ENCODE measurements around the gene DESI1.

DESI1 gene

DNA sequence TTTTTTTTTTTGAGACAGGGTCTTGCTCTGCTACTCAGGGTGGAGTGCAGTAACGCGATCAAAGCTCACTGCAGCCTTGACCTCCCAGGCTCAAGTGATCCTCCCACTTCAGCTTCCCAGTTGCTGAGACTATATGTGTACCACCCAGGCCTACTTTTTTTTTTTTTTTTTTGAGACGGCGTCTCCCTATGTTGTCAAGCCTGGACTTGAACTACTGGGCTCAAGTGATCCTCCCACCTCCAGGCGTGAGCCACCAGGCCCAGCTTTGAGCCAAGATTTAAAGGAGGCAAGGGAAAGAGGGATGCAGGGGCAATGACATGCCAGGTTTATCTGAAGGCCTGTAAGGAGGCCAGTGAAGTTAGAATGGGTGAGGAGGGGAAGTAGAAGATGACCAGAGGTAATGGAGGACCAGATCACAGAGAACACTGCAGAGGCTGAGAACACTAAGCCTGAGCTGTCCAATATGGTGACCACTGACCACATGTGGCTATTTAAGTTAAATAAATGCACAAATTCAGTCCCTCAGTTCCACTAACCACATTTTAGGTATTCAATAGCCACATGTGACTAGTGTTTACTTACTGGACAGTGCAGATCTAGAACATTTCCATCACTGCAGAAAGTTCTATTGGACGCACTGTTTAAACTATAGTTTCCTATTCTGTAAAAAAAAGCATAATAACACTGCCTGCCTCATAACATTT lies 8.1 kb downstream of the DESI1 start:
- Histone ChIP-seq H3K4me3 (ENCODE audit: low read depth, low read length) (no peak overlapping the region), H3K9me3 (ENCODE audit: control insufficient read depth, low read length) (no peaks in the 10 kb centered on the region), H3K79me2 (peaks cover under 1% of the 10 kb centered on the region), H3K9ac (no peak overlapping the region), H3K27me3 (ENCODE audit: control insufficient read depth, insufficient read depth, low read length) (no peaks in the 10 kb centered on the region), H3K27ac (no peak overlapping the region), H2AFZ (no peak overlapping the region), H3K36me3 (ENCODE audit: control insufficient read depth, insufficient read depth, low read length) (no peaks in the 10 kb centered on the region), H3K4me2 (ENCODE audit: low read length) (no peak overlapping the region), H3K4me1 (no peaks in the 10 kb centered on the region)
- TF ChIP-seq, protein P1, sequence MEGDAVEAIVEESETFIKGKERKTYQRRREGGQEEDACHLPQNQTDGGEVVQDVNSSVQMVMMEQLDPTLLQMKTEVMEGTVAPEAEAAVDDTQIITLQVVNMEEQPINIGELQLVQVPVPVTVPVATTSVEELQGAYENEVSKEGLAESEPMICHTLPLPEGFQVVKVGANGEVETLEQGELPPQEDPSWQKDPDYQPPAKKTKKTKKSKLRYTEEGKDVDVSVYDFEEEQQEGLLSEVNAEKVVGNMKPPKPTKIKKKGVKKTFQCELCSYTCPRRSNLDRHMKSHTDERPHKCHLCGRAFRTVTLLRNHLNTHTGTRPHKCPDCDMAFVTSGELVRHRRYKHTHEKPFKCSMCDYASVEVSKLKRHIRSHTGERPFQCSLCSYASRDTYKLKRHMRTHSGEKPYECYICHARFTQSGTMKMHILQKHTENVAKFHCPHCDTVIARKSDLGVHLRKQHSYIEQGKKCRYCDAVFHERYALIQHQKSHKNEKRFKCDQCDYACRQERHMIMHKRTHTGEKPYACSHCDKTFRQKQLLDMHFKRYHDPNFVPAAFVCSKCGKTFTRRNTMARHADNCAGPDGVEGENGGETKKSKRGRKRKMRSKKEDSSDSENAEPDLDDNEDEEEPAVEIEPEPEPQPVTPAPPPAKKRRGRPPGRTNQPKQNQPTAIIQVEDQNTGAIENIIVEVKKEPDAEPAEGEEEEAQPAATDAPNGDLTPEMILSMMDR (IDR thresholded peaks at IDR 0.05): no peak

DNA sequence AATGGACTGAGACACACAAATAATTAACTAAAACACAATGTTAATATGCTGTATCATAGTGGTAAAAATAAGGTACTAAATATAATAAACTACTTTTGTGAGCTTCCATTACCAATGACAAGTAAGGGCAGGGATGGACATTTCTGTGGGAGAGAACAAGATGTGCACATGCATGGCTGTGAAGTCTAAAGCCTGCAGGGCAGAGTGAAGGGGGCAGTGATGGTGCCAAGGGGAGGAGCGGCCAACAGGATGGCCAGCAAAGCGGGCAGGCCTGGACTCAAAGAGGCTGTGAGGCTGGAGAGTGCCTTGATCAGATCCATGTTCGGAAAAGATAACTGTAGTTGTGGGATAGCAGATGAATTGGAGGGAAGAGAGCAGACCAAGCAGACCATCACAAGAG lies 12.5 kb downstream of the DESI1 start:
- no peaks in the 10 kb centered on the region for H3K4me1 ChIP-seq
- H3K4me2 ChIP-seq (ENCODE audit: low read length): no peak overlapping the region
- no peaks in the 10 kb centered on the region for H3K27me3 ChIP-seq (ENCODE audit: control insufficient read depth, insufficient read depth, low read length)
- H2AFZ ChIP-seq: no peak overlapping the region
- TF ChIP-seq, protein P1 (IDR thresholded peaks at IDR 0.05): no peak
- H3K27ac ChIP-seq: no peak overlapping the region
- no peak overlapping the region for H3K4me3 ChIP-seq (ENCODE audit: low read depth, low read length)
- H3K79me2 ChIP-seq: no peaks in the 10 kb centered on the region
- no peaks in the 10 kb centered on the region for H3K36me3 ChIP-seq (ENCODE audit: control insufficient read depth, insufficient read depth, low read length)
- H3K9me3 ChIP-seq (ENCODE audit: control insufficient read depth, low read length): no peaks in the 10 kb centered on the region
- H3K9ac ChIP-seq: no peak overlapping the region

DNA sequence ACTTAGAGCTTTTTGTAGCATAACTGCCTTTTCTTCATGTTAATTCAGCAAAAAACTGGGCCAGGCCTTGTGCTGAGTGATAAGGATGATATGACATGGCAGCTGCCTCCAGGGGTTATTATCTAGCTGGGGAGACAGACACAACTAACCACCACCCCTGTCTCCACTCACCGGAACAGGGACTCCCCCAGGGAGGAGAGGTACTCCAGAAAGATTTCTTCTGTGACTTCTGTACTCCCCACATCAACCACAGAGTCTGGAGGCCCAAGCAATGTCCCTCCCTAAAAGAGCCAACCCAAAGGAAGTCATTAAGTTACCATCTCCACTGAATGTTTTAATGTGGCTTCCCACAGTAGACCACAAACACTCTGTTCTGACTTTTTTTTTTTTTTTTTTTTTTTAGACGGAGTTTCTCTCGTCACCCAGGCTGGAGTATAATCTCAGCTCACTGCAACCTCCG lies 16.9 kb downstream of the DESI1 start:
- no peaks in the 10 kb centered on the region for H3K79me2 ChIP-seq

DNA sequence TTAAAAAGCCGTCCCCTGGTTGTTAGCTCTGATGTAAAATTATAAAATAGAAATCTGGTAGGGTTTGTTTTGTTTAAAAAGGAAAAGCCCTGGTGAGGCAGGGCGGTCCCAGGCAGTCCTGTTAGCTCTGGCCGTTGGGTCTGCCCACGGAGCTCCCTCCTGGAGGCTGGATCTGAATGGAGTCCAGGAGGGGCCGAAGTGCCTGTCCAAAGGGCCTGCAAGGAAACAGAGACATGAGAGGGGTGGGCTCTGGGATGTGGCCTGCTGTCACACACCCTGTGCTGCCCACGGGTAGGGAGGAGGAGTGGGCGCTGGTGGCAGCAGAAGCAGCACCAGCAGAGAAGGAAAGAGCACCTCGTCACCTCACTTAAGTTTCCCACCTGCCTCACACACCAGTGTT lies 19.9 kb downstream of the DESI1 start:
- no peak overlapping the region for H3K27ac ChIP-seq
- no peak overlapping the region for H3K4me3 ChIP-seq (ENCODE audit: low read depth, low read length)
- TF ChIP-seq, protein P1 (IDR thresholded peaks at IDR 0.05): no peak
- no peaks in the 10 kb centered on the region for H3K27me3 ChIP-seq (ENCODE audit: control insufficient read depth, insufficient read depth, low read length)
- H2AFZ ChIP-seq: no peak overlapping the region
- H3K9me3 ChIP-seq (ENCODE audit: control insufficient read depth, low read length): no peaks in the 10 kb centered on the region
- no peaks in the 10 kb centered on the region for H3K79me2 ChIP-seq
- H3K4me1 ChIP-seq: no peaks in the 10 kb centered on the region
- no peak overlapping the region for H3K4me2 ChIP-seq (ENCODE audit: low read length)
- no peaks in the 10 kb centered on the region for H3K36me3 ChIP-seq (ENCODE audit: control insufficient read depth, insufficient read depth, low read length)
- H3K9ac ChIP-seq: no peak overlapping the region

More for the DNA sequence above, 16.9 kb downstream of the DESI1 start:
- no peak overlapping the region for H3K9ac ChIP-seq
- H3K27me3 ChIP-seq (ENCODE audit: control insufficient read depth, insufficient read depth, low read length): no peaks in the 10 kb centered on the region
- TF ChIP-seq, protein P1 (IDR thresholded peaks at IDR 0.05): no peak
- no peaks in the 10 kb centered on the region for H3K36me3 ChIP-seq (ENCODE audit: control insufficient read depth, insufficient read depth, low read length)
- no peak overlapping the region for H2AFZ ChIP-seq
- no peak overlapping the region for H3K27ac ChIP-seq
- no peaks in the 10 kb centered on the region for H3K4me1 ChIP-seq
- H3K9me3 ChIP-seq (ENCODE audit: control insufficient read depth, low read length): no peaks in the 10 kb centered on the region
- H3K4me2 ChIP-seq (ENCODE audit: low read length): no peak overlapping the region
- no peak overlapping the region for H3K4me3 ChIP-seq (ENCODE audit: low read depth, low read length)

All from parathyroid adenoma (tissue), 2 donors.